Epidermal melanocyte (primary cell): Measurements from ENCODE around the gene KREMEN2.

Source experiments
- DNase-seq: peaks from one replicate; pipeline ENCODE4 v3.0.0; 2011; ENCODE audit warnings: low spot score; ENCODE audit not compliant: insufficient read length

Gene KREMEN2

DNA sequence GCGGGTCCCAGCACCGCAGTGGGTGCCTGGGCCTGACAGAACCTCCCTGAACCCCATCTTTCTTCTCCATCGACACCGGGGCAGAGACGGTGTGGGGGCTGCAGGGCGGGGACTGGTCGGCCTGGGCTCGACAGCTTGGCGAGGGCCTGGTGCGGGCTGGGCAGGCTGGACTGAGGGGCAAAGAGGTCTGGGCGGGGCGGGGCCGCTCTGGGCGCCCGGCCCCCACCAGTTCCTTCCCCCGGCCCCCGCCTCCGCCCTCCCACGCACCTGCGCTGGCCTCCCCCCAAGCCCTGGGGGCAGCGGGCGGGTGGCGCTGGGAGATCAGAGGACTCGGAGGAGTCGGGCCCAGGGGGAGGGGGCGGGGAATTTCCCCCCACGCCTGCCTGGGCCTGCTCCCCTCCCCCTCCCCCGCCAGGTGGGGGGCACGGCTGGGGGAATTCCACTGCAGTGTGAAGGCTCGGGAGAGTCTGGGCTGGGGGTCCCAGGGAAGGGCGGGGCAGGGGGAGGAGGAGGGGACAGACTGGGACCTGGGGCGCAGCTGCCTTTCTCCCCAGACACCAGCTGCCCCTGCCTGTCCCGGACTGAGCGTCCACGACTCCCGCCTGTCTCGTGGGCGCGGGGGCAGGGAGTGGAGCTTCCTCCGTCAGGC, 877 bp upstream of the KREMEN2 start:
- DNase-seq = no peak

DNA sequence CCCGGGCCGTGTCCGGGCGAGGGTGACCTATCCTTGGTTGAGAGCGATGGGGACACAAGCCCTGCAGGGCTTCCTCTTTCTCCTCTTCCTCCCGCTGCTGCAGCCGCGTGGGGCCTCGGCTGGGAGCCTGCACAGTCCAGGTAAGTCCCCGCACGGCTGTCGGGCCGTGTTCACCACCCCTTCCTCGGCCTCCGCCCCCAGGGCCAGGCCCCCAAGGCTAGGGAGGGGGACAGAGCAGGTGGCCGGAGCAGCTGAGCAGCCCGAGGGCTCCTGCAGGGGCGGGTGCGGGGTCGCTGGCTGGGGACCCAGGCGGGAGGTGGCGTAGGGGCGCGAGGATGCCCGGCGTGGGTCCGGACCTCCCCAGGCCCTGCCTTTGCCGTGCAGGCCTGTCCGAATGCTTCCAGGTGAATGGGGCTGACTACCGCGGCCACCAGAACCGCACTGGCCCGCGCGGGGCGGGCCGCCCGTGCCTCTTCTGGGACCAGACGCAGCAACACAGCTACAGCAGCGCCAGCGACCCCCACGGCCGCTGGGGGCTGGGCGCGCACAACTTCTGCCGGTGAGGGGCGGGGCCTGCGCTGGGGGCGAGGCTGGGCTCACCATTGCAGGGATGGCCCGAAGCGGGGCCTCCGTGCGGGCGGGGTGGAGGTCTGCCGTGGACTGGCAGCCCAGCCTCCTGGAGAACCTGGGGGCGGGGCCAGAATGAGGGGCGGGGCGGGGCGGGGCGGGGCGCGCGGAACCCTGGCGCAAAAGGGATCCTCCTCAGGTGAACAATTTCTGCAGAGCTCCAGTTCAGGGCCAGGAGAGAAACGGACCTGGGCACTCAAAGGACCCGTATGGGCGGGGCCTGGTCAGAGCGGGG, 631 bp downstream of the KREMEN2 start:
- DNase-seq = peak; percentile 62

DNA sequence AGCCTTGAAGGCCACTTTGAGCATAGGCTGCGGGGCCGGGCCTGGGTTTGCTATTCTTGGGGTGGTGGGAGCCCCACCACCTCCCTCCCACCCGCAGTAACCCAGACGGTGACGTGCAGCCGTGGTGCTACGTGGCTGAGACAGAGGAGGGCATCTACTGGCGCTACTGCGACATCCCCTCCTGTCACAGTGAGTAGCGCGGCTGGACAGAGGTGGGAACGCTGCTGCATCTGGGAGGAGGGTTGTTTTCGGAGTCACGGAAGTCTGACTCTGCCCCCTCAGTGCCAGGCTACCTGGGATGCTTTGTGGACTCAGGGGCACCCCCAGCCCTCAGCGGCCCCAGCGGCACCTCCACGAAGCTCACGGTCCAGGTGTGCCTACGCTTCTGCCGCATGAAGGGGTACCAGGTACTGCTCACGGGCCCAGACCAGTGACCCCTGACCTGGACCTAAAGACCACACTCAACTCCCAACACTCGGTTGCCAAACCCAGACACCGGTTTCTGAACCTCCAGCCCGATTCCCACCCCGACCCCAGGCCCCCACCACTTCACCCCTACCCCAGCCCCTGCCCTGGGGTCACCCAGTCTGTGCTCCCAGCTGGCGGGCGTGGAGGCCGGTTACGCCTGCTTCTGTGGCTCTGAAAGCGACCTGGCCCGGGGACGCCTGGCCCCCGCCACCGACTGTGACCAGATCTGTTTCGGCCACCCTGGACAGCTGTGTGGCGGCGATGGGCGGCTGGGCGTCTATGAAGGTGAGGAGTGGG, 2.1 kb downstream of the KREMEN2 start:
- no peak for DNase-seq

DNA sequence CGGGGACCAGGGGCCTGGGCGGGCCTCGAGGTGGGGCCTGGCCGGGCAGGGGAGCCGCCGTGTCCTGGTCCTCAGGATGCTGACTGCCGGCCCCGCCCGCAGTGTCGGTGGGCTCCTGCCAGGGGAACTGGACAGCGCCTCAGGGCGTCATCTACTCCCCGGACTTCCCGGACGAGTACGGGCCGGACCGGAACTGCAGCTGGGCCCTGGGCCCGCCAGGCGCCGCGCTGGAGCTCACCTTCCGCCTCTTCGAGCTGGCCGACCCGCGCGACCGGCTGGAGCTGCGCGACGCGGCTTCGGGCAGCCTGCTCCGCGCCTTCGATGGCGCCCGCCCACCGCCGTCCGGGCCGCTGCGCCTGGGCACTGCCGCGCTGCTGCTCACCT, 2.7 kb downstream of the KREMEN2 start:
- DNase-seq = no peak

DNA sequence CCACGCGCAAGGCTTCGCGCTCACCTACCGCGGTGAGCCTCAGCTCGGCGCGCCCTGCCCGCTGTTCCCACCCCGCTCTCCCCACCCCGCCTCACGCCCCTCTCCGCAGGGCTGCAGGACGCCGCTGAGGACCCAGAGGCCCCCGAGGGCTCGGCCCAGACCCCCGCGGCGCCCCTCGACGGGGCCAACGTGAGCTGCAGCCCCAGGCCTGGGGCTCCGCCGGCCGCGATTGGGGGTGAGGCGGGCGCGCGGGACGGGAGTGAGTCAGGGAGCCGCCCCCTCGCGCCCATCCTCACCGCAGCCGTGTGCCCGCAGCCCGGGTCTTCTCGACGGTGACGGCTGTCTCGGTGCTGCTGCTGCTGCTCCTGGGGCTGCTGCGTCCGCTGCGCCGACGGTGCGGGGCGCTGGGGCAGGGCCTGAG, 3.1 kb downstream of the KREMEN2 start:
- DNase-seq = no peak

DNA sequence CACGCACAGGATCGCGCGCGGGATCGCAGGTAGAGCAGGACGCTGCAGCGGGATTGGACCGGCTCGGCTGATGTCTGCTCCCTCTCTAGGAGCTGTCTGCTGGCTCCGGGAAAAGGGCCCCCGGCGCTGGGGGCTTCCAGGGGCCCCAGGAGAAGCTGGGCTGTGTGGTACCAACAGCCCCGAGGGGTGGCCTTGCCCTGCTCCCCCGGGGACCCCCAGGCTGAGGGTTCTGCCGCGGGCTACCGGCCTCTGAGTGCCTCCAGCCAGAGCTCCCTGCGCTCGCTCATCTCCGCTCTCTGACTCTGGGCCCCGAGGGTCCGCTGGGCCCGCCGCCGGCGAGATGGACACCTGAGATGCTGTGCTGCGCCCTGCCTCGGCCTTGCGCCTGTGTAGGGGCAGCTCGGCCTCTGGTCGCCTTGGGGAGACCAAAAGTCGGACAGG, 3.7 kb downstream of the KREMEN2 start:
- DNase-seq = no peak

DNA sequence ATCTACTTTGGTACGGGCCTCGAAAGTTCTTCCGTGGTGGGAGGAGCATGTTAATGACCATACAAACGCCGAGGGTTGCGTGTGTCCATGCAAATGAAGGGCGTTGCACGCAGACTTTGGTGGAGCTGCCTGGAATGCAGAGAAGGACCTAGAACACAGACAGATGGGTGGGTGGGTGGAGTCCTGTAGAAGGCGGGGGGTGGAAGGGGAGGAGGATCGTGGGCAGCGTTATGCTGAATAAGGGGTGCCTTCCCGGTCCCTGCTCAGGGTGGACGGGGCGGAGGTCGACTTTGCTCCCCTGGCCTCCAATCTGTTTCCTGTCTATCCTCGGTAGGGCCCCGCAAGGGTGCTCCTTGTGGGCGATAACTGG, 4.3 kb downstream of the KREMEN2 start:
- no peak for DNase-seq

DNA sequence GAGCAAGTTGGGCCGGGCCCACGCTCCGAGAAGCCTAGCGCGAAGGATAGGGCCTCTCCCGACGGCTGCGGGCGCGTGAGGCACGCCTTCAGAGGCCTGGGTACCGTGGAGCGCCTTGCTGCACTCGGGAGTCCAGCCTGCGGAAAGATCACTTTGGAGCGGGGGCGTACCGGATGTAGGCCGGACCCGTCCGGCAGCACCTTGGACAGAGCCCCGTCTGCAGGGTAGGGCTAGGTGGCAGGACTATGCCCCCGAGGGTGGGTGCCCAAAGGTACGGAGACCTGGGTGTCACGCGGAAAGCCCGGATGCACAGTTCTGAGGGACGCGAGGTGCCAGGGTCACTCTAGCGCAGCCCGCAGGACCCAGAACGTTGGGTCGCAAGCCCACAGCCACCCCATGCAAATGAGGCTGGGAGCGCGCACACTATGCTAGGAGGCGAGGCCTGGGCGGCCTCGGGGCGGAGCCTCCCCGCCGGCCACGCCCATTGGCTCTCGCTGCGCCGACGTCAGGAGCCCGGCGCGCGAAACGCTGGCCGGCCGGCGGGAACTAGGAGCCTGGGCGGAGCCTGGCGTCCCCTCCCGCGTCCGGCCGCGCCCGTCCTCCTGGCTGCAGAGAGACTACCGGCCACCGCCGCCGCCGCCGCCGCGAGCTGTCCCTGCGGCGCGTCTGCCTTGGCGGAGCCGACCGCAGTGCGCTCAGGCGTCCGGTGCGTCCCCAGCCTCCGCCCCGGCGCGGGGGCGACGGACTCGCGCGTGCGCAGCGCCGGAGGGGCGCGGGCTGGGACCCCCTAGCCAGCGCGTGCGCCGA, 4.9 kb downstream of the KREMEN2 start, which contains the start of gene PAQR4:
PAQR4 (plus strand) TSS at position 611 of the 807 bp plus-strand sequence. CDS start 327 bp downstream, outside the sequence.
- peak; percentile 97 for DNase-seq

DNA sequence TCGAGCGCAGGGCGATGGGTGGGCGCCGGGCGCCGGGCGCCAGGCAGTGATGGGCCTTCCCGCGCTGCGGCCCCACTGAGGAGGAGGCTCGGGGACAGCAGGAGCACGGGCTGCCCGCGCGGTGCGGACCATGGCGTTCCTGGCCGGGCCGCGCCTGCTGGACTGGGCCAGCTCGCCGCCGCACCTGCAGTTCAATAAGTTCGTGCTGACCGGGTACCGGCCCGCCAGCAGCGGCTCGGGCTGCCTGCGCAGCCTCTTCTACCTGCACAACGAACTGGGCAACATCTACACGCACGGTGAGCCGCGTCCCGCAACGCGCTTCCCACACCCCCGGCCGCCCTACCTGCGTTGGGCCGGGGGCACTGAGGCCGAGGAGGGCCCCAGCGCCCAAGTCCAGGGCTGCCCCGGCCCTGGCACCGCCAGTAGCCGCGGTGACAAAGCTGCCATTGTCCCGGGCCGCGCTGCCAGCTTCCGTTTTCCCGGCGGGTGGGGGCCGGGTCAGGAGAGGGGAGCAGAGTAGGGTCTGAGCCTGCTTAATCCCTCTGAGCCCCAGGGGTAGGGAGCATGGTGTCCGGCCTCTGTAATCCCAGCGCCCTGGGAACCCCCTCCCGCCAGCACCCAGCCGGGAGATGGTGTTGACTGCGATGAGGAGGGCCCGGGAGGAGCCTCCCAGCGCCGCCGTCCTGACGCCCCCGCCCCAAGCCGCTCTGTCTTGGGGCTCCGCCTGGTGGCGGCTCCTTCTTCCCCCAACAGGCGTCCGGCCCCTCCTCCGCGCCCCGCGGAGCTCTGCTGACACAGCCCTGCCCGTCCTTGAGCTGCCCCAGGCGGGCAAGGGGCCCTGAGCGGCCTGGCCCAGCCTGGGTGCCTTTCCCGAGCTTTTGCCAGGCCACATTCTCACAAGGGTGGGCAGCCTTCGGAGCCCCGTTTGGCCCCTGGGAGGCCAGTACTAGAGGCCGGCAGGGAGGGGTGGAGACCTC, 5.8 kb downstream of the KREMEN2 start:
- peak; percentile 70 for DNase-seq

DNA sequence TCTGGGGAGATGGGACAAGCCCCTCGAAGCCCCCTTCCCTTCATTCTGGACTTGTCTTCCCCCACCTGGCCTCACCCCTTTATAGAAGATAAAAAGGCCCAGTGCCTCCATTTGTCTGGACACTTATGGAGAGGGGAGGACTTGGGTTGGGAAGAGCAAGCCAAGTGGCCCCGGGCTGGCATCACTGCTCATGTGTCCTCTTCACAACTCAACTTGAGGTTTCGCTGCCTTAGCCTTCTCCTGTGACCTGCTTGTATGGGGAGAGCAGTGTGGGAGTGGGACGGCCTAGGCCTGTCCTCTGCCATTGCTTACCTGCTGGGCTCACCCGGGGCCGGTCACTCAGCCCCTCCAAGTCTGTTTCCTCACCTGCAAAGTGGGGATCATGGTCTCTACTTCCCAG, 6.5 kb downstream of the KREMEN2 start:
- no peak for DNase-seq

DNA sequence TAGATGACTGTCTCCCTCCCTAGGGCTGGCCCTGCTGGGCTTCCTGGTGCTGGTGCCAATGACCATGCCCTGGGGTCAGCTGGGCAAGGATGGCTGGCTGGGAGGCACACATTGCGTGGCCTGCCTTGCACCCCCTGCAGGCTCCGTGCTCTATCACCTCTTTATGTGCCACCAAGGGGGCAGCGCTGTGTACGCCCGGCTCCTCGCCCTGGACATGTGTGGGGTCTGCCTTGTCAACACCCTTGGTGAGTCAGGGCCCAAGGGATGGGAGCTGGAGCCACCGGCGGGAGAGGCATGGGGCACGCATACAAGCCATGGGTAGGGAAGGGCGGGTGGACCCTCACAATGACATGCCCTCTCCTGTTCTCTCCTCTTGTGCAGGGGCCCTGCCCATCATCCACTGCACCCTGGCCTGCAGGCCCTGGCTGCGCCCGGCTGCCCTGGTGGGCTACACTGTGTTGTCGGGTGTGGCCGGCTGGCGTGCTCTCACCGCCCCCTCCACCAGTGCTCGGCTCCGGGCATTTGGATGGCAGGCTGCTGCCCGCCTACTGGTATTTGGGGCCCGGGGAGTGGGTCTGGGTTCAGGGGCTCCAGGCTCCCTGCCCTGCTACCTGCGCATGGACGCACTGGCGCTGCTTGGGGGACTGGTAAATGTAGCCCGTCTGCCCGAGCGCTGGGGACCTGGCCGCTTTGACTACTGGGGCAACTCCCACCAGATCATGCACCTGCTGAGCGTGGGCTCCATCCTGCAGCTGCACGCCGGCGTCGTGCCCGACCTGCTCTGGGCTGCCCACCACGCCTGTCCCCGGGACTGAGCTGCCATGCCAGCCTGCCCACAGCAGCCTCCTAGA, 7.3 kb downstream of the KREMEN2 start:
- no peak for DNase-seq

DNA sequence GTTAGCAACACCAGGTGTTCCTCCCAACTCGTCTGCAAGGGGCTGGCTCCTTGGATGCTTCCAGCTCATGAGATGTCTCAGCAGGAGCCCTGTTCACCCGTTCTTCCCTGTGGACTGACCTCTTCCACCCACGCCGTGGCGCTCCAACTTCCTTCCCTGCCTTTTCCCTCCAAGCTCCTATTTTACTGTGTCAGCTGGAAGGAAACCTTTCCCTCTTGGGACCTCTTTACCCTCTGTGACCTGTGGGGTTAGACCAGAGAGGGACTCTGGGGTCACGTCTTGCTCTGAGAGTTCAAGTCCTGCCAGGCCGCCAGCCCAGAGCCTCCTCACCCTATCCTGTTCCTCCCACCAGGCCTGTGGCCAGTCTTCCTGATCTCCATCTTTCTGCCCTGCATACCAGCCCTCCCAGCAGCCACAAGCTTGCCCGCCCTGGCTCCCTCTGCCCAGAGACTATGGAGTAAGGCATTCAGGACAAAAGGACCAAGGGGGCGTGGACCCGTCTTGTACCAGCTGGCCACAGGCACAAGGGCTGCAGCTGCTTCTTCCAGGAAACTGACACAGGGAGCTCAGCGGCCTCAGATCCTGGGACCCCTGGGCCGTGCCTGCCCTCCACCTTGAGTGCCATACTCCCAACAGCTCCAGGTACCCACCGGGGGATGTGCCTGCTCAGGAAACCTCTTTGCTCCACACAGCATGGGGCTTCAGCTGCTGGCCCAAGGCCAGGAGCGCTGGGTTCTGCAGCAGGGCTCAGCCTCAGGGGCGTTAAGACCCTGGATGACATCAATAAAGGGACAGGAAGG, 8.1 kb downstream of the KREMEN2 start:
- no peak for DNase-seq

DNA sequence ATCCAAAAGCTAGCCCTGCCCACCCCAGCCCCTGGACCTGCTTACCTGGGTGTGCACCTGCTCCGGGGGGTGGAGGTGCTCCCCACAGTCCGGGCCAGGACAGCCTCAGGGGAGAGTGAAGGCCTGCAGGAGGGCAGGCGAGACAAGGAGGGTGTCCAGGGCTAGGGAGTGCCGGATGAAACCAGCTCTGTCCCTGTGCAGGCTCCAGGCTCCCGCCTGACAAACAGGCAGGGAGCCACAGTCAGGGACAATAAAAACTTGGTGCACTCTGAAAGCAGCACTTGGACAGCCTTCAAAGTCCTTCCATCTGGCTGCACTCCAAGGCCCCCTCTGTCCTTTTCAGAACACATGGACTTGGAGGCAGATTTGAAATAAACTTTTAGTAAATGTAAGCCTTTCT, 9.0 kb downstream of the KREMEN2 start:
- no peak for DNase-seq

DNA sequence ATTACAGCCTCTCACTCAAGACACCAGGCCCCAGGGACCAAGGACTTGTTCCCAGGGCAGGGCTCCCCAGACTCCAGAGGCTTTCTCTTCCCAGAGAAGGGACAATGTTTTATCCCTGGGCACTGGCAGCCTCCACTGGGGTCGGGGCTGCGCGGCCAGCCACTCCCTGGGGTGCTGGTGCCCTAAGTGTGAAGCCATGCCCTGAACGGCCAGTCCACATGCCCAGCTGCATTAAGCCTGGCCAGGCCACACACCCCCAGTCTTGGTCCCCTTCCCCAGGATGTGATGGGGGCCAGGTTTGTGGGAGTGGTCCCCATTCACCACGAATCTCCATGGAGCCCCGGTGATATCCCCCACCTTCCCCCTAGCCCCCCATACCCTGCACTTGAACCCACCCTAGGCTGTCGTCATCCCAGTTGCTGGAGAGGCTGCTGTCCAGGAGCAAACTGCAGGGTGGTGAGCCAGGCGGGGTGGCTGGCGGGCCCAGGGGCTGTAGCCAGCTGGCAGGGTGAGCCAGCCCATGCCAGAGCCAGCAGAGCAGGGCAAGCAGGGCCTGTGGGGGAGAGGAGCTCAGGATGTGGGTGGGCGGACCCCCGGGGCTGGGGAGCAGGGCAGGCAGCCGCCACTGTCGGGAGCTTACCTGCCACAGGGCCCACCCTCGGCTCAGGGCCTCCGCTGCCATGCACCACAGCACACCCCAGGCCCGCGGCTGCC, 9.7 kb downstream of the KREMEN2 start:
- DNase-seq = no peak

DNA sequence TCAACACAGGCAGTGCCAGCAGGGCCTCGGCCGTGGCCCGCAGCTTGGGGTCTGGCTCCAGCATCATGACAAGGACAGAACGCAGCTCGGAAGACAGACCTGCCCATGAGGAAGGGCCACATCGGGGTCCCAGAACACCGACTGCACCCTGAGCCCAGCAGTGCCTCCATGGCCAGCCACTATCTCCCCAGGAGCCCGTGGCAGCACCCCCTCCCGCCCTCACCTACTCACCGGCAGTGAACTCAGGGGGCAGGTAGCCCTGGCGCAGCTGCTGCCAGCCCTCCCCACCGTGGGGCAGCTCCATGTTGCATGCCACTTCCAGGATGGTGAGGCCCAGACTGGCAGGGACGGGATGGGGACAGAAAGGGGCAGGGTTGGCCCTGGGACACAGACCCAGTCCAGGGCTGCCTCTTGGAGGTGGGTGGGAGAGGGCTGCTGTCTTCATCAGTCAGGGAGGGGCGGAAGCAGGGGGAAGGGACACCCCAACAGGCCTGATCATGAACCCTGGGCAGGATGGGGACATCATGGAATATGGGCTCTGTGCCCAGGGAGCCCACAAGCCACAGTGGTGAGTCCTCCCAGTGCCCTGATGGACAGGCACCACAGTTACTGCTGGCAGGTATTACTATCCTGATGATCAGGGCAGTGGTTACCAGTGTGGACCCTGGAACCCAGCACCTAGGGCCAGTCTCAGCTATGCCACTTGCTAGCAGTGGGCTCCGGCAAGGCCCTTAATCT, 10.4 kb downstream of the KREMEN2 start:
- no peak for DNase-seq

DNA sequence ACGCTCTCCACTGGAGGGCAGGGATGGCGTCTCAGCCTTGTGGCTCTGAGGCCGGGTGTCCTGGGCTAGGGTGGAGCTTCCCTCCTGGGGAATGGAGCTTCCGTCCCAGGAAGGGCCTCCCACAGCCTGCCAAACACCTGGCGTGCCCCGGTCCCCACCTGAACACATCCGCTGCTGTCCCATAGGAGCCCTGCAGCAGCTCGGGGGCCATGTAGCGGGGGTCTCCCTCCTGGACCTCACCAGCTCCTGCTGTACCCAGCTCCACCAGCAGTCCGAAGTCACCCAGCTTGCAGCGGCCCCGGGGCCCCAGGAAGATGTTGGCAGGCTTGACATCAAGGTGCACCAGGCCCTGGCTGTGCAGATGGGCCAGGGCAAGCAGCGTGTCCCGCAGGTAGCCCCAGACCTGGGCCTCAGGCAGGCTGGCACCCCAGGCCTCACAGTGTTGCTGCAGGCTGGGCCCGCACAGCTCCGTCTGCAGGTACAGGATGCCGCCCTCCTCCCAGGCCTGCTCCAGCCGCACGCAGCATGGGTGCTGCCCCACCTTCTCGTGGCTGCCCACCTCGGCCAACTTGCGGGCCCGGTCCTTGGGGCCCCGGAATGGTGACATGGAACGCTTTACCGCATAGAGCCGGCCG, 11.2 kb downstream of the KREMEN2 start:
- DNase-seq = no peak
